Tibial nerve (tissue), 3 donors: ENCODE measurements around the gene KAT2A.

ENCODE experiments used
- CTCF ChIP-seq, 5 experiments: fragments of 200-600 bp in 3 of 5; fragments of 450-650 bp in 2 of 5; sonication (generic) in 3 of 5; IDR thresholded peaks; one replicate each; pipeline ENCODE4 v1.5.1; 2016 to 2019; ENCODE audit warnings: antibody characterized with exemption in 5 of 5, mild to moderate bottlenecking in 3 of 5, moderate library complexity in 2 of 5
- POLR2A ChIP-seq, 2 donors: fragments of 450-650 bp; IDR thresholded peaks; one replicate each; pipeline ENCODE4 v1.6.1; 2017; ENCODE audit warnings: antibody characterized with exemption in 2 of 2, mild to moderate bottlenecking in 2 of 2, moderate library complexity in 2 of 2

- no peak for TF ChIP-seq CTCF (IDR thresholded peaks at IDR 0.05)
- no peak for TF ChIP-seq POLR2A (IDR thresholded peaks at IDR 0.05)
Observed at GRCh38 chr17:42167807-42168206, 46.6 kb upstream of the KAT2A start.
